Measurements from ENCODE around the gene KIAA0513.

Gene KIAA0513

GRCh38 chr16:85015481-85016187 lies 12.0 kb upstream of the KIAA0513 start:
- H3K36me3 ChIP-seq: no peaks in the 10 kb centered on the region
- H3K4me2 ChIP-seq: peak overlapping the region in 7 of 11 experiments; percentile 37 to 87 (median 83); a peak in 10 of 22 replicates
- H3K9me3 ChIP-seq (replicated peaks in 1 of 11): no peaks in the 10 kb centered on the region
- no peaks in the 10 kb centered on the region for H3K27me3 ChIP-seq
- peaks cover 23 to 57% (median 37%) of the 10 kb centered on the region in 10 experiments for H3K4me1 ChIP-seq
- no peak for TF ChIP-seq Cebpa-rat (IDR thresholded peaks at IDR 0.05)
- peaks cover 0 to 6% (median 0%) of the 10 kb centered on the region in 11 experiments; a peak in 4 of 22 replicates for H4K20me1 ChIP-seq
- H3K9ac ChIP-seq: no peak overlapping the region
- peak overlapping the region in 5 of 11 experiments; percentile 55 to 84 (median 75); a peak in 8 of 22 replicates for H3K27ac ChIP-seq
- no peak overlapping the region for H3K4me3 ChIP-seq

- Histone ChIP-seq H3K27ac (peak overlapping the region in 8 of 11 experiments; percentile 39 to 84 (median 58); a peak in 15 of 22 replicates), H3K4me3 (peak overlapping the region in 1 of 10 experiments; percentile 34; a peak in 1 of 20 replicates), H3K4me1 (peaks cover 18 to 53% (median 33%) of the 10 kb centered on the region in 10 experiments), H3K9ac (peak overlapping the region in 4 of 11 experiments; percentile 33 to 64 (median 52); a peak in 6 of 22 replicates), H3K4me2 (peak overlapping the region; percentile 31 to 87 (median 73); a peak in 21 of 22 replicates), H3K9me3 (replicated peaks in 1 of 11) (no peaks in the 10 kb centered on the region), H4K20me1 (no peaks in the 10 kb centered on the region), H3K27me3 (no peaks in the 10 kb centered on the region), H3K36me3 (no peaks in the 10 kb centered on the region)
- TF ChIP-seq Cebpa-rat (IDR thresholded peaks at IDR 0.05): no peak
These were observed 10.4 kb upstream of the KIAA0513 start for GRCh38 chr16:85017151-85017550.

GRCh38 chr16:85017633-85018032 lies 10.0 kb upstream of the KIAA0513 start:
- Histone ChIP-seq H3K4me1 (peaks cover 14 to 48% (median 30%) of the 10 kb centered on the region in 10 experiments), H4K20me1 (no peaks in the 10 kb centered on the region), H3K4me2 (peak overlapping the region in 10 of 11 experiments; percentile 31 to 87 (median 74); a peak in 18 of 22 replicates), H3K36me3 (no peaks in the 10 kb centered on the region), H3K4me3 (no peak overlapping the region), H3K9ac (peak overlapping the region in 1 of 11 experiments; percentile 30; a peak in 1 of 22 replicates), H3K27ac (peak overlapping the region in 6 of 11 experiments; percentile 16 to 84 (median 66); a peak in 10 of 22 replicates), H3K27me3 (no peaks in the 10 kb centered on the region), H3K9me3 (replicated peaks in 1 of 11) (0 out of 22 replicates have a peak, but pooled peaks cover 0 to under 1% (median 0%) of the 10 kb centered on the region in 11 experiments)
- TF ChIP-seq Cebpa-rat (IDR thresholded peaks at IDR 0.05): no peak

GRCh38 chr16:85018529-85019236 lies 8.9 kb upstream of the KIAA0513 start:
- Histone ChIP-seq H4K20me1 (no peaks in the 10 kb centered on the region), H3K36me3 (no peaks in the 10 kb centered on the region), H3K4me2 (peak overlapping the region in 5 of 11 experiments; percentile 73 to 87 (median 85); a peak in 6 of 22 replicates), H3K9ac (no peak overlapping the region), H3K4me3 (no peak overlapping the region), H3K27me3 (no peaks in the 10 kb centered on the region), H3K27ac (no peak overlapping the region), H3K9me3 (replicated peaks in 1 of 11) (peaks cover 0 to 4% (median 0%) of the 10 kb centered on the region in 11 experiments; a peak in 1 of 22 replicates), H3K4me1 (peaks cover 14 to 52% (median 32%) of the 10 kb centered on the region in 10 experiments)
- TF ChIP-seq Cebpa-rat (IDR thresholded peaks at IDR 0.05): no peak

- H3K4me3 ChIP-seq: no peak overlapping the region
- peaks cover 14 to 57% (median 36%) of the 10 kb centered on the region in 10 experiments for H3K4me1 ChIP-seq
- H3K9ac ChIP-seq: no peak overlapping the region
- no peaks in the 10 kb centered on the region for H3K27me3 ChIP-seq
- no peaks in the 10 kb centered on the region for H3K36me3 ChIP-seq
- H3K4me2 ChIP-seq: no peak overlapping the region
- no peaks in the 10 kb centered on the region for H4K20me1 ChIP-seq
- H3K9me3 ChIP-seq (replicated peaks in 1 of 11): peaks cover 0 to 4% (median 0%) of the 10 kb centered on the region in 11 experiments; a peak in 1 of 22 replicates
- no peak for TF ChIP-seq Cebpa-rat (IDR thresholded peaks at IDR 0.05)
- H3K27ac ChIP-seq: no peak overlapping the region
These were observed 7.8 kb upstream of the KIAA0513 start for GRCh38 chr16:85019659-85020245.

GRCh38 chr16:85025781-85026653 lies 1.6 kb upstream of the KIAA0513 start:
- no peak for TF ChIP-seq Cebpa-rat (IDR thresholded peaks at IDR 0.05)
- H3K27ac ChIP-seq: peak overlapping the region in 9 of 11 experiments; percentile 39 to 88 (median 63); a peak in 15 of 22 replicates
- H3K27me3 ChIP-seq: peaks cover 0 to 23% (median 13%) of the 10 kb centered on the region in 11 experiments; a peak in 16 of 22 replicates
- H3K36me3 ChIP-seq: peaks cover 0 to 4% (median 0%) of the 10 kb centered on the region in 11 experiments; a peak in 5 of 22 replicates
- peaks cover 44 to 71% (median 60%) of the 10 kb centered on the region in 10 experiments for H3K4me1 ChIP-seq
- peak overlapping the region in 6 of 11 experiments; percentile 4 to 50 (median 11); a peak in 9 of 22 replicates for H3K9ac ChIP-seq
- peaks cover 0 to 21% (median 0%) of the 10 kb centered on the region in 11 experiments; a peak in 4 of 22 replicates for H4K20me1 ChIP-seq
- H3K4me3 ChIP-seq: peak overlapping the region in 3 of 10 experiments; percentile 1 to 63 (median 4); a peak in 1 of 20 replicates
- H3K9me3 ChIP-seq (replicated peaks in 1 of 11): peaks cover 0 to 4% (median 0%) of the 10 kb centered on the region in 11 experiments; a peak in 1 of 22 replicates
- H3K4me2 ChIP-seq: peak overlapping the region in 10 of 11 experiments; percentile 0 to 100 (median 93); a peak in 18 of 22 replicates

- Histone ChIP-seq H3K4me3 (peak overlapping the region in 6 of 10 experiments; percentile 63 to 85 (median 74); a peak in 12 of 20 replicates), H3K9me3 (replicated peaks in 1 of 11) (peaks cover 0 to 4% (median 0%) of the 10 kb centered on the region in 11 experiments; a peak in 1 of 22 replicates), H3K4me2 (peak overlapping the region; percentile 81 to 100 (median 98)), H3K36me3 (peaks cover 0 to 11% (median 4%) of the 10 kb centered on the region in 11 experiments; a peak in 9 of 22 replicates), H3K27ac (peak overlapping the region in 9 of 11 experiments; percentile 61 to 89 (median 84); a peak in 12 of 22 replicates), H3K4me1 (peaks cover 49 to 78% (median 63%) of the 10 kb centered on the region in 10 experiments), H3K27me3 (peaks cover 0 to 28% (median 13%) of the 10 kb centered on the region in 11 experiments; a peak in 16 of 22 replicates), H3K9ac (peak overlapping the region in 8 of 11 experiments; percentile 80 to 86 (median 84); a peak in 14 of 22 replicates), H4K20me1 (peaks cover 0 to 21% (median 0%) of the 10 kb centered on the region in 11 experiments; a peak in 4 of 22 replicates)
- TF ChIP-seq Cebpa-rat (IDR thresholded peaks at IDR 0.05): no peak
These were observed 892 bp upstream of the KIAA0513 start for GRCh38 chr16:85026703-85027102.
